SIG-M5 treated with dmso at 0.1 percent for 504 hours (cell line): ENCODE data around the gene TBPL2.
"Not testable (repeated sequence)": the region's sequence is repeated elsewhere in the genome, so short reads cannot be mapped to it uniquely, and the experiment has no call there.

Source experiments
- DNase-seq: peaks from one replicate; lab custom pipeline; 2025; ENCODE audit not compliant: unreplicated experiment; lab: John Stamatoyannopoulos, UW

The TBPL2 gene

GRCh38 chr14:55440385-55440784 lies at the start of gene TBPL2:
Gene TBPL2 (minus strand): TSS chr14:55440616. CDS start chr14:55440449, 167 bp downstream.
- DNase-seq: no peak

DNA sequence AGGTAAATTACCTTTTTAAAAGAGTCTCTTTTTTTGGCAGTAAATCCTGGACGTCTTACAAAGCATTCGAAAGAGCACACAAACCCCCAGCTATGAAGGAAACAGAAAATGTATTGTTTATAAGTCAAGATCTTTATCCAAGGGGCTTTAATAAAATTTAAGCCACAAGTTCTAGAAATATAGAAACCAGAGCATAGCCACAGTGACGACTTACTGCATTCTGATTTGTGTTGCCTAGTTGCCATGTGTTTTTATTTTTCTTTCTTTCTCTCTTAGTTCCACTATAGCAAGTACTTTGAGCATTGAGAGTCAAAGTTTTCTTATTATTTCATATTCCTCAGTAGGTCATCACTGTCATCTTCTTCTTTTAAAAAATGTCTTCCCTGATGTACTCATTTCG lies 47.8 kb upstream of the TBPL2 start:
- no peak for DNase-seq

- no peak for DNase-seq
Measured at GRCh38 chr14:55482936-55483605, 42.7 kb upstream of the TBPL2 start.

DNA sequence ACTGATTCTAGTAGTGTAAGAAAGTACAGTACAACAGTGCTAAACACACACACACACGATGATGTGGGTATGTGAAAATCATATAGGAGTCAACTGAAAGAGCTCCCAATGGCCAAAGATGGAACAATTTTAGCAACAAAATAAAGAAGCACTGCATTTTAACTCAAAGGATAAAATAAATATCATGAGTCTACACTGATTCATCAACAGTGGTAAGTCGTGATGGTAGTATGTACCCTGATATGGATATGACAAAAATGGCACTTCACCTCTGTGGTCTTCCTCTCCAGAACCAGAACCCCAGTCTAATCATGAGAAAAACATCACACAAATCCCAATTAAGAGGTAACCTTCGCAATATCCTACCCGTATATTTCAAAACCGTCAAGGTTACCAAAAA lies 41.4 kb upstream of the TBPL2 start:
- no peak for DNase-seq

DNA sequence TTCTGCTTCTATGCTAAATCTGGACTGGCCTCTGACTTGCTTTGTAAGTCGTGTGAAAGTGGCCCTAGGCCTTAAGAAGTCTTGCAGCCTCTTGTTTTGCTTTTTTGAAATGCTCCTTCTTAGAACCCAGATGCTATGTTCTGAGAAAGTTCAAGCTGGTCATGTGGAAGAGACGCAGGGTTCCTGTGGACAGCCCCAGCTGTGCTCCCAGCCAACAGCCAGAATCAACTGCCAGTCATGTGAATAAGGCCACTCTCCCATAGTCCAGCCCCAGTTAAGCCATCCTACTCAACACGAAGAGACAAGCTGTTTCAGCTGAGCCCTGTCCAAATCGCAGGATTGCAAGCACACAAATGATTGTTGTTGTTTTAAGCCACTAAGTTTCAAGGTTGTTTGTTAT lies 37.3 kb upstream of the TBPL2 start:
- DNase-seq: no peak

DNA sequence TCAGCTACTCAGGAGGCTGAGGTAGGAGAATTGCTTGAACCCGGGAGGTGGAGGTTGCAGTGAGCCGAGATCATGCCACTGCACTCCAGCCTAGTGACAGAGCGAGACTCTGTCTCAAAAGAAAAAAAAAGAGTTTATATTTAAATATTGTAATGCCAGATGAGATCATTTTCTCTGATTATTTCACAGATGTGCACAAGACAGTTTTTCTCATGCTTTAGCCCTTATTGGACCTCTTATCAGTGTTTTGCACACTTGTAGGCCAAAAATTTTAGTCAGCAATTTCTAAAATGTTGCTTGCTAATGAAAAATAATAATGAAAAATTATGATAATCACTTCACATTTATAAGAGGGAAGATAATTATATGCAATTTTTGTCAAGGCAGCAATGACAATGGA lies 36.0 kb upstream of the TBPL2 start:
- not testable (repeated sequence) for DNase-seq

DNA sequence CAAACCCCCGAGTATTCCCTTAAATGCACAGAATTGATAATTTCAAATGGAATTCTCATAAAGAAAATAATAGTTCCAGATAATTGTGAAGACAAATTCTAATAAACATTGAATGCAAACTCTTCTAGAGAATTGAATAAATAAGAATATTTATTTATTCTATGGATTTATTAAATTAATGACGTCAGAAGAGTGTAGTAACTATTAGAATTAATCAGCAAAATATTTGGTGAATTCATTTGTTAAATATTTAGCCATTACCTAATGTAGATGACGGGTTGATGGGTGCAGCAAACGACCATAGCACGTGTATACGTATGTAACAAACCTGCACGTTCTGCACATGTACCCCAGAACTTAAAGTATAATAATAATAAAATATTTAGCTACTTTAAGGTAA lies 33.4 kb upstream of the TBPL2 start:
- no peak for DNase-seq

DNA sequence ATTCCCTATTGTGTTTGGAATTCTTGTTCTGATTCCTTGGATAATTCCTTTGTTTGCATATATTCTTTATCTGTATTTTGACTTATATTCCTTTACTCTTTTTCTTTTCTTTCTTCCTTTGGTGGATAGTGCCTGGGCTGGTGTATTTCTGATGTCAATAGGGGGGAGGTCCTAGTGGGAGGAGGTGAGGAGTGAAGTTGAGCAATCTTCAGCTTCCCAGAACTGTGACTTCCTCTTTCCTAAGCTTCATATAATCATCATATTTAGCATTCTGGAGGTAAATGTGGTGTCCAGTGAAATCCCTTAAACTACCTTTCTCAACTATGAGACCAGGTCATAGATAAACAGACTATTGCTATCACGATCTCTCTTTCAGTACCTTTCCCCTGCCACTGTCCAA lies 29.6 kb upstream of the TBPL2 start:
- peak; percentile 39 for DNase-seq

DNA sequence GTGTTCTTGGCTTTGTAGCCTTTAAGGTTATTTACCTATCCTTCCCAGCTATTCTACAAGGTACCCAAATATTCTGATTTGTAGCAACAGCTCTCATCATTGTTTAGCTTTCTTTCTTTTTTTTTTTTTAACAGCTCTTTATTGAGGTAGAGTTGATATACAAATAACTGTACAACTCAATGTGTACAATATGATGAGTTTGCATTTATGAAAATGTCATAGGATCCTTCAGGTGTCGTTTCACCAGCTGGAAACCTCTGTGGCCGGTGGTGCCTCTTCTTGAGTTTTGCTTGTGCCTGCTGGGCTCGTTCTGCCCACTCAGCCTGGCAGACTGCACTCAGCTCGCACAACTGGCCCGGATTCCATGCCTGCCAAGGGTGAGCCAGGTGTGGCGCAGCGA lies 26.9 kb upstream of the TBPL2 start:
- no peak for DNase-seq

DNA sequence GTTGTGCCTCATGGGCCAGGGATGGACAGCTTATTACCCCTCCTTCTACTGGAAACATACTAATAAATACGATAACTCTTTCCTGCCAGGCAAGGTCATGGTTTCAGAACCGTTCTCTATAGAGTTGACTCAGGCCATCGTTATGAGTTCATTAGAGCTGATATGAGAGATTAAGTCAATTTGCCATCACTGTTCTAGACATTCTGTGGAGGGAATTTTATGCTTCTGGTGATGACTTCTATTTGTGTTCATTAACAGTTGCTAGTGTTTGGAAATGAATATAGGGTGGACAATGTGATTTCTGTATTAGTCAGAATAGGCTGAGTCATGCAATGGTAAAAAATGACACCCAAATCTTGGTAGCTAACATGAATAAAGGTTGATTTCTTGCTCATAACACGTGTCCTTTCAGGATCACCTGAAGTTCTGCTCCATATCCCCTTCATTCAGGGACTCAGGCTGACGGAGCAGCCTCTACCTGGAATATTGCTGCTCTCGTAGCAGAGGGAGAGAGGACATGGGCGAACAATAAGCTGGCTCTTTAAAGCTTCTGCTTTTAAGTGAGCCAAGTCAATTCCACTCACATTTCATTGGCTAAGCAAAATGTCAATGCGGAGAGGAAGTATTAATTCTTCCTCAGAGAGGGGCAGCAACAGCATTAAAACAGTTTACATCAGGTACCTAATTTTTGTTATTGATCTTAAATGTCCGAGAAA lies 18.5 kb upstream of the TBPL2 start:
- no peak for DNase-seq

DNA sequence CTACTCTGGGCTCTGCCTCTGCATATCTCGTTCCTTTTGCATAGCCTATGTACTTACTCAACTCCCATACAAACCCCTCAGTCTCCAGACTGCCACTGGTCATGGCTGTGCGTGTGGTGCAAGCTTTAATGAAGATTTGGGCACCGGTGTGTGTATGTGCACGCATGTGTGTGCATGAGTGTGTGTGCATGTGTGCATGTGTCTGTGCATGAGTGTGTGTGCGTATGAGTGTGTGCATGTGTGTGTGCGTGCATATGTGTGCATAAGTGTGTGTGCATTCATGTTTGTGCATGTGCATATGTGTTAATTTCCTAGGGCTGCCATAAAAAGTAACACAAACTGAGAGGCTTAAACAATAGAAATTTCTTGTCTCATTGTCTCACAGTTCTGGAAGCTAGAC lies 17.1 kb upstream of the TBPL2 start:
- no peak for DNase-seq

DNA sequence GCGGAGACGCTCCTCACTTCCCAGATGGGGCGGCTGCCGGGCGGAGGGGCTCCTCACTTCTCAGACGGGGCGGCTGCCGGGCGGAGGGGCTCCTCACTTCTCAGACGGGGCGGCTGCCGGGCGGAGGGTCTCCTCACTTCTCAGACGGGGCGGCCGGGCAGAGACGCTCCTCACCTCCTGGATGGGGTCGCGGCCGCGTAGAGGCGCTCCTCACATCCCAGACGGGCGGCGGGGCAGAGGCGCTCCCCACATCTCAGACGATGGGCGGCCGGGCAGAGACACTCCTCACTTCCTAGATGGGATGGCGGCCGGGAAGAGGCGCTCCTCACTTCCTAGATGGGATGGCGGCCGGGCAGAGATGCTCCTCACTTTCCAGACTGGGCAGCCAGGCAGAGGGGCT lies 16.0 kb upstream of the TBPL2 start:
- not testable (repeated sequence) for DNase-seq

DNA sequence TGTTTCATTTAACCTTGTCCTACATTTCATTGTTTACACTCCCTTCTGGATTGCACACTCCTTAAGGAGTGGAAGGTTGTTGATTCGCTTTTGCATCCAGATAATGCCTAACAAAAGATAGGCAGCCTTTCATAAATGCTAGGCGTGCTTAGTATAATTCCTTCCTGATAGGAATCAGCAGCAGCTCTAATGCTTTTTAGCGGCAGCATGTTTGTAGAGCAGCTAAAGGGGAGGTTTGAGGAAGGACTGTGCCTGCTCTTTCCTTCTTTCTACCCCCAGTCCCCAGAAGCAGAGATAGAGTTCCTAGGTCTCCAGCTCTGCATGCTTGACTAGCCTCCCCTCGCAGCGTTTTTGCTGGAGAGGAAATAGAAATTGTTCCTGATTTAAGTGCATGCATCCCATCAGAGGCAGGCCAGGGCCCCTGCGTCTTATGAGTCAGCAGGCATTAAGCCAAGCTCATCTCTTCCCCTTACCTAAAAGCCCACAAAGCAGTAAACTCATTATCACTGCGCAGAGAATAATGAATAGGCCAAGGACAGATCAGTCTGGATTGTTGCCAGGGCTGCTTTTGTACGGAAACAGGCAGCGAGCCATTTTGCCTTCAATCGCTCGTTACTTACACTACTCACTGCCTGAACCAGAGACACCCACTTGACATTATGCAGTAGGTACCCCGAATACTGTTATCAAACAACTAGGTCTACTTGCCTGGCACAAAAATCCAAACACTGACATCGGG lies 14.0 kb upstream of the TBPL2 start:
- peak; percentile 25 for DNase-seq

GRCh38 chr14:55451950-55452349 lies 11.5 kb upstream of the TBPL2 start:
- no peak for DNase-seq

DNA sequence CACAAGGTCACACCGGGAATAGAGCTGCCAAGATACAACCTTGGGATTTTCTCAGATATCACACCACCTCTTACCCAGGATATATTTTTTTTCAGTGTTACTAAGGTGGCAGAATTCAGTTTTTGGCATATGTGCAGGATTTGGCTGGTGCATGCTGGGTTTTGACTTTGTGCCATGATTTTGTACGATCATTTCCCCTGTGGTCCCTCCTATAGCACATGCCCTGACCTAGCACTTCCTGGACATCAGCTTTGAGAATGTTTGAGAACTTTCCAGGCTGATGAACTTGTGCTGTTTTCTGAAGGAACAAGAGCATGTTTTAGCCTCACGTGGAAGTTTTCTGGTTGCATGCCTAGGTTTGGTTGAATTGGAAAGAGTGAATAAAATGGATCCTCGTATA lies 11.0 kb upstream of the TBPL2 start:
- DNase-seq: no peak

DNA sequence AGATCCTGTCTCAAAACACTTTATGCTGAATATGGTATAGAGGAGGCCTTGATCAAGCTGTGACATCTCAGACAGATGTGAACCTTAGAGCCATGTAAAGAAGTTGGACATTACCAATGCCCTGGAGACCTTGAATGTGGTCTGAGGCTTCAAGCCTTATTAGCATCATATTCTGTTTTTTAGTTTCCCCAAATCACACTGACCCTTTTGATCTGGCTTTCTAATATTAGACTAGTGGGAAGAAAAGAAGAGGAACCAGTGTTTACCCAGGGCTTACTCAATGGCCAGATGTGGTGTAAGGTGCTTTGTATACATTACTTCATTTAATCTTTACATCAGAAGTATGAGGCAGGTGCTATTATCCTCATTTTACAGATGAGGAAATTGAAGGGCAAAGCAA lies 10.6 kb upstream of the TBPL2 start:
- peak; percentile 13 for DNase-seq

- DNase-seq: no peak
Measured at GRCh38 chr14:55450539-55450938, 10.1 kb upstream of the TBPL2 start.

DNA sequence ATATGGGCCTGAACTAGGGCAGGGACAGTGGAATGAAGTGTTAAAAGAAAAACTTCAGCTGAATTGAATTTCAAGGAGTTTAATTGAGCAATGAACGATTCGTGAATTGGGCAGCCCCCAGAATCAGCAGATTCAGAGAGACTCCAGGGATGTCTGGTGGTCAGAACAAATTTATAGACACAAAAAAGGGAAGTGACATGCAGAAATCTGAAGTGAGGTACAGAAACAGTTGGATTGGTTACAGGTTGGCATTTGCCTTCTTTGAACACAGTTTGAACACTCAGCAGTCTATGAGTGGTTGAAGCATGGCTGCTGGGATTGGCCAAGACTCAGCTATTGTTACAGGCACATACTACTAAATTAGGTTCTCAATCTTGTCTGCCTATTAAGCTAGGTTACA lies 9.7 kb upstream of the TBPL2 start:
- DNase-seq: no peak

DNA sequence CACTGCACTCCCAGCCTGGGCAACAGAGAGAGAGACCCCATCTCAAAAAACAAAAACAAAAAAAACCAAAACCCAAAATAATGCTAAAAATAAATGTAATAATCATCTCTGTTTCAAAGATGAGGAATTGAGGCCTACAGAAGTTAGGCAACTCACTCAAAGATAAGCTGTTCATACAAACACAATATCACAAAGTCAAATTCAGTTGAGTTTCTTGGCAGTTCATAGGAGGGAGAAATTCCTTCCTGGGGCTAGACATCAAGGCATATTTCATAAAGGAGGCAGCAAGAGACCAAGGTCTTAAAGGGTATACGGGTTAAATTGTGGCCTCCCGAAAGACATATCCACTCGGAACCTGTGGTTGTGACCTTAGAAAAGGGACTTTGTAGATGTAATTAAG lies 8.7 kb upstream of the TBPL2 start:
- no peak for DNase-seq

DNA sequence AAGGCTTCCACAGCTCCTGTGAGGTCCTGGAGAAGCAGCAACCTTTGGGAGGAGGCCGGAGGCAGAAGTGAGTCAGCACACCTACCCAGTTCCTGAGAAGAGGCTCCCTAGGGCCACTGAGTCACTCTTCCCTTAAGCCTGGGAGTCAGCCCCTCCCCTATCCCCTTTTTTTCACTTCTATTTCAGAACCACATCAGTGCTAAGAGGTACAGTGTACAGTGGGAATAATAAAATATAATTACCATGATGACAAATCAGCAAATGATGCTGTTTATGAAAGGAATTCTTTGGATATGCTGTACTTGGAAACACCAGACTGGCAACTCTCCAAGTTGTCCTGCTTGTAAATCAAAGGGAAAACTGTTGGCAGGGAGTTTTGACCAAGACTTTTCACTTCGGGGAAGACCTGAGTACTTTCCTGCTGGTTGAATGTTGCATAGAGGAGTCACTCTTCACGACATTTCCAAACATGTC lies 7.8 kb upstream of the TBPL2 start:
- DNase-seq: no peak

GRCh38 chr14:55446833-55447232 lies 6.4 kb upstream of the TBPL2 start:
- no peak for DNase-seq

- peak; percentile 55 for DNase-seq
Measured at GRCh38 chr14:55446127-55446736, 5.8 kb upstream of the TBPL2 start.
